WI38 (cell line): ENCODE results near the gene KIF11.

Experiments used
- H3K4me3 ChIP-seq: 2 replicates; pipeline ENCODE4 v1.5.1; 2011; ENCODE audit warnings: low read depth, mild to moderate bottlenecking, control low read depth, low read length
- CTCF ChIP-seq: IDR thresholded peaks from 2 replicates; pipeline ENCODE4 v1.5.1; 2012; ENCODE audit warnings: low read depth, mild to moderate bottlenecking, control low read depth, low read length

KIF11 gene

GRCh38 chr10:92657024-92657423, 64.1 kb downstream of the KIF11 start:
- TF ChIP-seq CTCF, result no peak

GRCh38 chr10:92662848-92663247, 69.9 kb downstream of the KIF11 start:
- no peak overlapping the region for H3K4me3 ChIP-seq
- TF ChIP-seq CTCF, result no peak

More at GRCh38 chr10:92657024-92657423, 64.1 kb downstream of the KIF11 start:
- H3K4me3 ChIP-seq, result no peak overlapping the region

GRCh38 chr10:92664322-92664721, 71.4 kb downstream of the KIF11 start:
- TF ChIP-seq CTCF, result no peak
- no peak overlapping the region for H3K4me3 ChIP-seq

GRCh38 chr10:92667078-92667477, 74.1 kb downstream of the KIF11 start:
- TF ChIP-seq CTCF, result no peak
- H3K4me3 ChIP-seq, result no peak overlapping the region

- TF ChIP-seq CTCF, result no peak
- no peak overlapping the region for H3K4me3 ChIP-seq
Measured at GRCh38 chr10:92677708-92678107, 84.8 kb downstream of the KIF11 start.

- TF ChIP-seq CTCF, result no peak
- no peak overlapping the region for H3K4me3 ChIP-seq
Measured at GRCh38 chr10:92678206-92678605, 85.3 kb downstream of the KIF11 start.

GRCh38 chr10:92681306-92681834, 88.4 kb downstream of the KIF11 start:
- TF ChIP-seq CTCF, result no peak
- H3K4me3 ChIP-seq, result no peak overlapping the region
